Stimulated activated CD4-positive, alpha-beta T cell treated with anti-CD3 and anti-CD28 coated beads, Interleukin-12 subunit alpha, Interleukin-12 subunit beta, amount 100 ng/mL, for 48 hours (primary cell): ENCODE measurements around the gene RAD1.

Source experiments
- DNase-seq, 3 donors: peaks; one replicate each; pipeline ENCODE4 v3.0.0-alpha.2; 2020; ENCODE audit warnings: low read depth in 2 of 3, low spot score in 1 of 3

Gene RAD1

GRCh38 chr5:34918025-34918424, 2.7 kb upstream of the RAD1 start:
- DNase-seq = no peak

GRCh38 chr5:34916518-34916917, 1.2 kb upstream of the RAD1 start:
- no peak for DNase-seq

- peak in 1 of 3 donors; percentile 12 for DNase-seq
These were observed 520 bp upstream of the RAD1 start for GRCh38 chr5:34915856-34916192.

- peak in 1 of 3 donors; percentile 11 for DNase-seq
These were observed 599 bp downstream of the RAD1 start for GRCh38 chr5:34914671-34915138.

GRCh38 chr5:34913072-34913471, 2.2 kb downstream of the RAD1 start:
- DNase-seq = no peak

- DNase-seq = no peak
These were observed 9.7 kb downstream of the RAD1 start for GRCh38 chr5:34905564-34905963.

GRCh38 chr5:34903260-34903659, 12.0 kb downstream of the RAD1 start:
- no peak for DNase-seq

GRCh38 chr5:34900652-34901051, 14.7 kb downstream of the RAD1 start:
- DNase-seq = no peak

GRCh38 chr5:34899066-34899465, 16.2 kb downstream of the RAD1 start:
- DNase-seq = no peak

- DNase-seq = peak; percentile 21 to 46 (median 39)
These were observed 16.9 kb downstream of the RAD1 start for GRCh38 chr5:34898258-34898895.

GRCh38 chr5:34897646-34898045, 17.7 kb downstream of the RAD1 start:
- no peak for DNase-seq

GRCh38 chr5:34895641-34896419, 19.5 kb downstream of the RAD1 start:
- DNase-seq = no peak

- DNase-seq = no peak
These were observed 20.6 kb downstream of the RAD1 start for GRCh38 chr5:34894716-34895115.

- no peak for DNase-seq
These were observed 22.9 kb downstream of the RAD1 start for GRCh38 chr5:34892414-34892813.

GRCh38 chr5:34891981-34892380, 23.3 kb downstream of the RAD1 start:
- DNase-seq = no peak

GRCh38 chr5:34889394-34889793, 25.9 kb downstream of the RAD1 start:
- no peak for DNase-seq

- no peak for DNase-seq
These were observed 28.7 kb downstream of the RAD1 start for GRCh38 chr5:34886392-34887119.

- DNase-seq = no peak
These were observed 34.1 kb downstream of the RAD1 start for GRCh38 chr5:34881246-34881645.

GRCh38 chr5:34876275-34876674, 39.0 kb downstream of the RAD1 start:
- no peak for DNase-seq

- no peak for DNase-seq
These were observed 44.9 kb downstream of the RAD1 start for GRCh38 chr5:34870382-34870781.

GRCh38 chr5:34869256-34869655, 46.0 kb downstream of the RAD1 start:
- DNase-seq = no peak

- DNase-seq = no peak
These were observed 46.5 kb downstream of the RAD1 start for GRCh38 chr5:34868791-34869190.
